ENCODE data around the gene RPS6KA2.

RPS6KA2 gene

GRCh38 chr6:166573511-166574216, 53.4 kb downstream of the RPS6KA2 start:
- DNase-seq (ENCODE audit: low spot score), result no peak

- DNase-seq (ENCODE audit: low spot score), result no peak
These were observed 54.4 kb downstream of the RPS6KA2 start for GRCh38 chr6:166572370-166573261.

- no peak for DNase-seq (ENCODE audit: low spot score)
These were observed 55.9 kb downstream of the RPS6KA2 start for GRCh38 chr6:166570929-166571713.

- DNase-seq (ENCODE audit: low spot score), result no peak
These were observed 57.8 kb downstream of the RPS6KA2 start for GRCh38 chr6:166569206-166569605.

GRCh38 chr6:166567813-166568212, 59.2 kb downstream of the RPS6KA2 start:
- no peak for DNase-seq (ENCODE audit: low spot score)

GRCh38 chr6:166567107-166567506, 59.9 kb downstream of the RPS6KA2 start:
- DNase-seq (ENCODE audit: low spot score), result no peak

- DNase-seq (ENCODE audit: low spot score), result no peak
These were observed 60.7 kb downstream of the RPS6KA2 start for GRCh38 chr6:166566026-166567011.

- DNase-seq (ENCODE audit: low spot score), result no peak
These were observed 61.7 kb downstream of the RPS6KA2 start for GRCh38 chr6:166565084-166565967.

GRCh38 chr6:166563805-166564204, 63.2 kb downstream of the RPS6KA2 start:
- no peak for DNase-seq (ENCODE audit: low spot score)

GRCh38 chr6:166563200-166563599, 63.9 kb downstream of the RPS6KA2 start:
- no peak for DNase-seq (ENCODE audit: low spot score)

GRCh38 chr6:166562726-166563125, 64.3 kb downstream of the RPS6KA2 start:
- no peak for DNase-seq (ENCODE audit: low spot score)

GRCh38 chr6:166561771-166562359, 65.2 kb downstream of the RPS6KA2 start:
- no peak for DNase-seq (ENCODE audit: low spot score)

GRCh38 chr6:166560222-166560621, 66.8 kb downstream of the RPS6KA2 start:
- DNase-seq (ENCODE audit: low spot score), result no peak

- DNase-seq (ENCODE audit: low spot score), result no peak
These were observed 67.4 kb downstream of the RPS6KA2 start for GRCh38 chr6:166559662-166560061.

GRCh38 chr6:166559211-166559610, 67.8 kb downstream of the RPS6KA2 start:
- DNase-seq (ENCODE audit: low spot score), result no peak

- no peak for DNase-seq (ENCODE audit: low spot score)
These were observed 68.7 kb downstream of the RPS6KA2 start for GRCh38 chr6:166558156-166559005.

- no peak for DNase-seq (ENCODE audit: low spot score)
These were observed 70.2 kb downstream of the RPS6KA2 start for GRCh38 chr6:166556863-166557322.

GRCh38 chr6:166556336-166556735, 70.7 kb downstream of the RPS6KA2 start:
- DNase-seq (ENCODE audit: low spot score), result no peak

All from SK-N-DZ (cell line).